SU-DHL-6 (cell line): ENCODE data around the gene KCTD11.

Source experiments
- EZH2phosphoT487 ChIP-seq: fragments of 200-600 bp; sonication (generic), shearing (Covaris generic); conservative IDR thresholded peaks from 2 replicates; pipeline ENCODE4 v1.6.1; 2018; ENCODE audit warnings: mild to moderate bottlenecking, antibody characterized with exemption, low read length, moderate library complexity, mixed read lengths
- TF ChIP-seq, protein P1 (sequence below): fragments of 200-600 bp; sonication (generic); IDR thresholded peaks from one replicate; pipeline ENCODE4 v1.5.1; 2017; ENCODE audit warnings: antibody characterized with exemption, mild to moderate bottlenecking, low read length, moderate library complexity; ENCODE audit not compliant: insufficient read depth, poor library complexity, severe bottlenecking

DNA sequence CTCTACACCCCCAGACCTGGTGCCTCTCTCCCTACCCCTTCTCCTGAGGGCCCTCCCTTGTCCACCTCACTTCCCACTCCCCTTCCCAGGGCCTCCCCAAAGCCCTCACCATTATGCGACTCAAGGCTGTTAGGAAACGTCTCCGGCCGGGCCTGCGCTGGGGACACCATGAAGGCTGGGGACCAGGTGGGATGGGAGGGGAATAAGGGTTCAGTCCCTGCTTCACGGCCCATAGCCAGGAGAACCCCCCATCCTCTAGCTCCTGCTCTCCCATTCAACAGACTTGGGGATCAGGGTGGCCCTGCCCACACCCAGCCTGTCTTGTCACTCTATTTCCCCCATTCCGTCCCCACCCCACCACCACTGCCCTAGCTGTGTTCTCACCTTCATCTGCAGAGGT, 24.9 kb upstream of the KCTD11 start:
- TF ChIP-seq, protein P1, sequence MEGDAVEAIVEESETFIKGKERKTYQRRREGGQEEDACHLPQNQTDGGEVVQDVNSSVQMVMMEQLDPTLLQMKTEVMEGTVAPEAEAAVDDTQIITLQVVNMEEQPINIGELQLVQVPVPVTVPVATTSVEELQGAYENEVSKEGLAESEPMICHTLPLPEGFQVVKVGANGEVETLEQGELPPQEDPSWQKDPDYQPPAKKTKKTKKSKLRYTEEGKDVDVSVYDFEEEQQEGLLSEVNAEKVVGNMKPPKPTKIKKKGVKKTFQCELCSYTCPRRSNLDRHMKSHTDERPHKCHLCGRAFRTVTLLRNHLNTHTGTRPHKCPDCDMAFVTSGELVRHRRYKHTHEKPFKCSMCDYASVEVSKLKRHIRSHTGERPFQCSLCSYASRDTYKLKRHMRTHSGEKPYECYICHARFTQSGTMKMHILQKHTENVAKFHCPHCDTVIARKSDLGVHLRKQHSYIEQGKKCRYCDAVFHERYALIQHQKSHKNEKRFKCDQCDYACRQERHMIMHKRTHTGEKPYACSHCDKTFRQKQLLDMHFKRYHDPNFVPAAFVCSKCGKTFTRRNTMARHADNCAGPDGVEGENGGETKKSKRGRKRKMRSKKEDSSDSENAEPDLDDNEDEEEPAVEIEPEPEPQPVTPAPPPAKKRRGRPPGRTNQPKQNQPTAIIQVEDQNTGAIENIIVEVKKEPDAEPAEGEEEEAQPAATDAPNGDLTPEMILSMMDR: no peak
- no peak for TF ChIP-seq EZH2phosphoT487
